SH-SY5Y (cell line): Measurements from ENCODE around the gene CATSPERE.

ENCODE experiments used
- GATA2 ChIP-seq: IDR thresholded peaks from 2 replicates; pipeline ENCODE4 v1.6.1; 2011; ENCODE audit warnings: mild to moderate bottlenecking, low read depth, low read length
- GATA3 ChIP-seq: IDR thresholded peaks from 2 replicates; pipeline ENCODE4 v1.6.1; 2011; ENCODE audit warnings: low read depth, mild to moderate bottlenecking, low read length, moderate library complexity

DNA sequence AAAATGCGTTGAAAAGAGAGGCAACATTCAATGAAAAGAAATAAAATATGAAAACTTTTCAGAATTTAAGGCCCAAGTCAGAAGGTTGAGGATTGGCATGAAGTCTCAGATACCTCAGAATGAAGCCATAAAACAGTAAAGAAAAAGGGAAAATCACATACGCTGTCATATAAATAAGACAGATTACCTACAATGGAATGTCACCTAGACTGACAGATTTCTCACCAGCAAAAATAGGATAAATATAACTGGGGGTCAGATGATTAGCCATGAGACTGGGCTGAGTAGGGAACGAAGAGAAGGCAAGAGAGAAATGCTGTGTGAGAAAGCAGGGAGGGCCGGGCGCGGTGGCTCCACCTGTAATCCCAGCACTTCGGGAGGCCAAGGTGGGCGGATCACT lies 140.3 kb downstream of the CATSPERE start:
- TF ChIP-seq GATA2 (no peak), GATA3 (no peak)
